ENCODE measurements around the gene PDE4A. TPM values are rescaled to one million over a fixed set of nuclear protein-coding genes. Genes with fewer than 3 reads are reported as not detected.
"Not testable (repeated sequence)": the region's sequence is repeated elsewhere in the genome, so short reads cannot be mapped to it uniquely, and the experiment has no call there.

PDE4A gene
- total RNA-seq, 1 experiment from 2014 or later = 3.1 TPM

DNA sequence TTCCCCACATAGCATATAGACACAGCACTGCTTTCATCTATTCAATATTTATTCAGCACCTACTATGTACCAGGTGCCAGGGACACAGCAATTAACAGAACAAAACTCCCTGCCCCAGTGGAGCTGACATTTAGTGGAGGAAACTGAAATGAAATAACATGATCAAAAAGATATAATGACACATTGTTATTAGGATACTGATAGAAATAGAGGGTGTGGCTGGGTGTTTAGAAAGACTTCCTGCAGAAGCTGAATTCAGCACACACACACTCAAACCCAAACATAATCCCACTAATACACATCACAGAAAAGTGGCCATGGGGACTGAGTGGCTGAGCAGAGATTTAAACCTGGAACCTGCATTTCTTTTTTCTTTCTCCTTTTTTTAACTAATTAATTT lies 13.2 kb upstream of the PDE4A start:
- Histone ChIP-seq H3K27me3 (ENCODE audit: low read length) (no peaks in the 10 kb centered on the region), H3K9me2 (replicated peaks; ENCODE audit: low read length) (no peaks in the 10 kb centered on the region), H3K9ac (ENCODE audit: low read length) (no peak overlapping the region), H3K4me3 (ENCODE audit: low read length) (no peak overlapping the region), H2AFZ (ENCODE audit: low read length) (no peak overlapping the region), H3K79me2 (ENCODE audit: low read length) (peaks cover 13% of the 10 kb centered on the region), H3K36me3 (ENCODE audit: low read depth, low read length) (no peaks in the 10 kb centered on the region), H3K4me2 (ENCODE audit: low read length) (no peak overlapping the region), H4K20me1 (ENCODE audit: low read length) (no peaks in the 10 kb centered on the region), H3K27ac (ENCODE audit: low read length) (no peak overlapping the region), H3K4me1 (ENCODE audit: insufficient read depth, low read length) (peaks cover 5% of the 10 kb centered on the region; the same call in 1 of the 2 replicates), H3F3A (ENCODE audit: low read length, unreplicated experiment) (peaks cover 3% of the 10 kb centered on the region), H3K9me3 (ENCODE audit: low read length) (no peaks in the 10 kb centered on the region)
- TF ChIP-seq EZH2 (IDR thresholded peaks at IDR 0.05; ENCODE audit: low read length, unreplicated experiment) (no peak), EZH2phosphoT487 (IDR thresholded peaks at IDR 0.05; ENCODE audit: borderline replicate concordance, low read length) (no peak)
- TF ChIP-seq, protein P1, sequence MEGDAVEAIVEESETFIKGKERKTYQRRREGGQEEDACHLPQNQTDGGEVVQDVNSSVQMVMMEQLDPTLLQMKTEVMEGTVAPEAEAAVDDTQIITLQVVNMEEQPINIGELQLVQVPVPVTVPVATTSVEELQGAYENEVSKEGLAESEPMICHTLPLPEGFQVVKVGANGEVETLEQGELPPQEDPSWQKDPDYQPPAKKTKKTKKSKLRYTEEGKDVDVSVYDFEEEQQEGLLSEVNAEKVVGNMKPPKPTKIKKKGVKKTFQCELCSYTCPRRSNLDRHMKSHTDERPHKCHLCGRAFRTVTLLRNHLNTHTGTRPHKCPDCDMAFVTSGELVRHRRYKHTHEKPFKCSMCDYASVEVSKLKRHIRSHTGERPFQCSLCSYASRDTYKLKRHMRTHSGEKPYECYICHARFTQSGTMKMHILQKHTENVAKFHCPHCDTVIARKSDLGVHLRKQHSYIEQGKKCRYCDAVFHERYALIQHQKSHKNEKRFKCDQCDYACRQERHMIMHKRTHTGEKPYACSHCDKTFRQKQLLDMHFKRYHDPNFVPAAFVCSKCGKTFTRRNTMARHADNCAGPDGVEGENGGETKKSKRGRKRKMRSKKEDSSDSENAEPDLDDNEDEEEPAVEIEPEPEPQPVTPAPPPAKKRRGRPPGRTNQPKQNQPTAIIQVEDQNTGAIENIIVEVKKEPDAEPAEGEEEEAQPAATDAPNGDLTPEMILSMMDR (conservative IDR thresholded peaks at IDR 0.05; ENCODE audit: low read depth, low read length) = no peak
- intact Hi-C loops (cut with micrococcal nuclease) = no loop called here
- DNase-seq = no peak
- CTCF ChIA-PET = interaction anchor here (0.6 kb wide), 2 partner anchors 13 to 148 kb away, joined by 3 to 7 read pairs; partner anchors contain the start of gene PDE4A
- POLR2A ChIA-PET (ENCODE audit: unreplicated experiment) = no interaction called here
- no peak for ATAC-seq
- no TSS peak for BruUV-seq (replicated peaks)

DNA sequence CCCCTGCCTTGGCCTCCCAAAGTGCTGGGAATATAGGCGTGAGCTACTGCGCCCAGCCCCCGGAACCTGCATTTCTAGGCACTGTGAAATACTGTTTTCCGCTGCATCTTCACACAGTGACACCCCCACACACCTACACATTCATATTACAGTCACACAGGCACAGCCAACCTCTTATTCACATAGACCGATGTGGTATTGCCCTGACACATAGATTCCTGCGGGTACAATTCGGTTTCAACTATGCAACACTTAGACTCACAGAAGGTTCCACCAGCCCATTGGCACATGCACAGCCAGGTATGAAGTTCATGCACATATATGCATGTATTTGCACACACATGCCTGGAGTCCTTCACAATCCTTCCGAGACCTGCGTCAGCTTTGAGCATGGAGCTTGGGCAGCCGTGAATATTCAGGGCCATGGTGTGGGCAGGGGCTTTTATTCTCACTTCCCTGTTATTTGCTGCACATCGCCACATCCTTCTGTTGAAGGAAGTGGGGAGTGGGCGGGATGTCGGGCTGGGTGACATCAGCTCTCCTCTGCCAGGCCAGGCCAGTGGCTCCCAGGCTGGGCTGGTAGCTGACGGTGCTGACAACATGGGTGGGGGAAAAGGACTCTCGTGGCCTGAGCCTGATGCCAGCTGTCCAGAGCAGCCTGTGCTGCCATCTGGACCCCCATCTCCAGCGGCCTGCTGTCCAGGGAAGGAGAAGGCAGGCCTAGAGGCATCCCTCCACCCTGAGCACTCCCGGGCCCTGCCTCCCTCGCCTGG lies 11.6 kb upstream of the PDE4A start:
- Histone ChIP-seq H3K4me3 (ENCODE audit: low read length) (no peak overlapping the region), H3K4me1 (ENCODE audit: insufficient read depth, low read length) (0 out of 2 replicates have a peak, but pooled peaks cover 3% of the 10 kb centered on the region), H3K79me2 (ENCODE audit: low read length) (no peaks in the 10 kb centered on the region), H4K20me1 (ENCODE audit: low read length) (no peaks in the 10 kb centered on the region), H2AFZ (ENCODE audit: low read length) (no peak overlapping the region), H3K9ac (ENCODE audit: low read length) (no peak overlapping the region), H3K9me3 (ENCODE audit: low read length) (no peaks in the 10 kb centered on the region), H3K27ac (ENCODE audit: low read length) (no peak overlapping the region), H3K4me2 (ENCODE audit: low read length) (no peak overlapping the region), H3K36me3 (ENCODE audit: low read depth, low read length) (no peaks in the 10 kb centered on the region), H3K27me3 (ENCODE audit: low read length) (no peaks in the 10 kb centered on the region), H3F3A (ENCODE audit: low read length, unreplicated experiment) (peaks cover 3% of the 10 kb centered on the region), H3K9me2 (replicated peaks; ENCODE audit: low read length) (no peaks in the 10 kb centered on the region)
- POLR2A ChIA-PET (ENCODE audit: unreplicated experiment) = no interaction called here
- no peak for DNase-seq
- no peak for TF ChIP-seq EZH2phosphoT487 (IDR thresholded peaks at IDR 0.05; ENCODE audit: borderline replicate concordance, low read length)
- TF ChIP-seq, protein P1 (conservative IDR thresholded peaks at IDR 0.05; ENCODE audit: low read depth, low read length) = no peak
- intact Hi-C loops (cut with micrococcal nuclease) = no loop called here
- CTCF ChIA-PET = no interaction called here
- BruUV-seq (replicated peaks) = no TSS peak
- no peak for ATAC-seq

DNA sequence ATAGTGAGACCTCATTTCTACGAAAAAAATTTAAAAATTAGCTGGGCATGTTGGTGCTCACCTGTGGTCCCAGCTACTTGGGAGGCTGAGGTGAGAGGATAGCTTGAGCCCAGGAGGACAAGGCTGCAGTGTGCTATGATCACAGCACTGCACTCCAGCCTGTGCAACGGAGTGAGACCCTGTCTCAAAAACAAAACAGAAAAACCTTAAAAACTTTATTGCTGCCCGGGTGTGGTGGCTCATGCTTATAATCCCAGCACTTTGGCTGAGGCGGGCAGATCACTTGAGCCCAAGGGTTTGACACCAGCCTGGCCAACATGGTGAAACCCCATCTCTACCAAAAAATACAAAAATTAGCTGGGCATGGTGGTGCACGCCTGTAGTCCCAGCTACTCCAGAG lies 9.1 kb upstream of the PDE4A start:
- ATAC-seq; H3K4me2 ChIP-seq (ENCODE audit: low read length); H3K9me3 ChIP-seq (ENCODE audit: low read length); BruUV-seq (replicated peaks); H3K4me3 ChIP-seq (ENCODE audit: low read length); H2AFZ ChIP-seq (ENCODE audit: low read length); H3K36me3 ChIP-seq (ENCODE audit: low read depth, low read length); H3K9ac ChIP-seq (ENCODE audit: low read length); H4K20me1 ChIP-seq (ENCODE audit: low read length); DNase-seq; CTCF ChIA-PET; POLR2A ChIA-PET (ENCODE audit: unreplicated experiment); H3K4me1 ChIP-seq (ENCODE audit: insufficient read depth, low read length); H3K9me2 ChIP-seq (replicated peaks; ENCODE audit: low read length); H3K27ac ChIP-seq (ENCODE audit: low read length); intact Hi-C loops (cut with micrococcal nuclease); H3K79me2 ChIP-seq (ENCODE audit: low read length); H3K27me3 ChIP-seq (ENCODE audit: low read length); H3F3A ChIP-seq (ENCODE audit: low read length, unreplicated experiment): not testable (repeated sequence)
